Renal cortex interstitium (tissue), 11 donors: ENCODE data around the gene AIFM3. TPM values are rescaled to one million over a fixed set of nuclear protein-coding genes. Genes with fewer than 3 reads are reported as not detected.
"Not testable (repeated sequence)": the region's sequence is repeated elsewhere in the genome, so short reads cannot be mapped to it uniquely, and the experiment has no call there.

Source experiments
- DNase-seq, 11 donors: peaks; one replicate each; pipeline ENCODE4 v3.0.0-alpha.2; 2013; ENCODE audit warnings: low read depth in 9 of 11, low spot score in 4 of 11; ENCODE audit errors: extremely low read depth in 1 of 11
- polyA plus RNA-seq, 3 donors: library from polyadenylated mRNA; unstranded; fragments of 120-200 nt; gene quantifications; one replicate each; pipeline ENCODE4 v1.2.1, GENCODE V29; 2013; ENCODE audit not compliant: insufficient read length in 3 of 3

AIFM3 gene
- polyA plus RNA-seq, 3 donors = 0.47 to 1.5 (median 0.96) TPM

- no peak for DNase-seq
Measured at GRCh38 chr22:20995329-20996030, 28.4 kb downstream of the AIFM3 start.

- no peak for DNase-seq
Measured at GRCh38 chr22:20996031-20996410, 29.0 kb downstream of the AIFM3 start.

GRCh38 chr22:20996598-20997535 lies 29.8 kb downstream of the AIFM3 start:
- no peak for DNase-seq

GRCh38 chr22:20997536-20998257 lies 30.6 kb downstream of the AIFM3 start:
- DNase-seq = no peak

GRCh38 chr22:20998411-20999336 lies 31.6 kb downstream of the AIFM3 start:
- no peak for DNase-seq

GRCh38 chr22:20999350-21000206 lies 32.5 kb downstream of the AIFM3 start:
- DNase-seq = no peak

- DNase-seq = no peak
Measured at GRCh38 chr22:21000207-21000986, 33.3 kb downstream of the AIFM3 start.

GRCh38 chr22:21000987-21001600 lies 34.0 kb downstream of the AIFM3 start:
- no peak for DNase-seq

GRCh38 chr22:21001601-21002325 lies 34.7 kb downstream of the AIFM3 start, which contains the start of gene THAP7:
Gene THAP7, minus strand, starts transcription at chr22:21002118. Its CDS starts 207 bp downstream, at chr22:21001911.
- peak; percentile 82 to 95 (median 92) for DNase-seq

- no peak for DNase-seq
Measured at GRCh38 chr22:21003782-21004181, 36.7 kb downstream of the AIFM3 start.

GRCh38 chr22:21009208-21009607 lies 42.2 kb downstream of the AIFM3 start:
- not testable (repeated sequence) for DNase-seq

GRCh38 chr22:21009638-21010425 lies 42.8 kb downstream of the AIFM3 start:
- DNase-seq = peak in 8 of 11 donors; percentile 64 to 81 (median 71)

GRCh38 chr22:21010426-21011113 lies 43.5 kb downstream of the AIFM3 start:
- no peak for DNase-seq
